GM21576 (cell line): ENCODE results near the gene NPAS2.

Source experiments
- ATAC-seq: cut with Tn5 transposase; IDR thresholded peaks from one replicate; pipeline ENCODE4 v1.9.1; 2021; ENCODE audit warnings: mild to moderate bottlenecking, moderate library complexity; ENCODE audit not compliant: unreplicated experiment

The NPAS2 gene

GRCh38 chr2:100879296-100879695 is 59.4 kb downstream of the NPAS2 start:
- no peak for ATAC-seq

GRCh38 chr2:100880036-100880435 is 60.1 kb downstream of the NPAS2 start:
- ATAC-seq, result no peak

- ATAC-seq, result no peak
These were observed 60.8 kb downstream of the NPAS2 start for GRCh38 chr2:100880730-100881129.

GRCh38 chr2:100882645-100883613 is 63.0 kb downstream of the NPAS2 start:
- ATAC-seq, result no peak

GRCh38 chr2:100884145-100884621 is 64.2 kb downstream of the NPAS2 start:
- no peak for ATAC-seq

GRCh38 chr2:100886085-100886484 is 66.1 kb downstream of the NPAS2 start:
- no peak for ATAC-seq

- no peak for ATAC-seq
These were observed 67.2 kb downstream of the NPAS2 start for GRCh38 chr2:100887039-100887578.

- no peak for ATAC-seq
These were observed 68.0 kb downstream of the NPAS2 start for GRCh38 chr2:100887713-100888495.

GRCh38 chr2:100888601-100889000 is 68.7 kb downstream of the NPAS2 start:
- no peak for ATAC-seq

- ATAC-seq, result no peak
These were observed 69.3 kb downstream of the NPAS2 start for GRCh38 chr2:100889286-100889685.

- ATAC-seq, result no peak
These were observed 72.1 kb downstream of the NPAS2 start for GRCh38 chr2:100891906-100892642.

GRCh38 chr2:100893392-100894104 is 73.6 kb downstream of the NPAS2 start:
- peak; percentile 70 for ATAC-seq

GRCh38 chr2:100894105-100894795 is 74.3 kb downstream of the NPAS2 start:
- ATAC-seq, result no peak

GRCh38 chr2:100894796-100895156 is 74.8 kb downstream of the NPAS2 start:
- ATAC-seq, result no peak

GRCh38 chr2:100895402-100895801 is 75.5 kb downstream of the NPAS2 start:
- no peak for ATAC-seq

GRCh38 chr2:100895934-100896685 is 76.2 kb downstream of the NPAS2 start:
- no peak for ATAC-seq

GRCh38 chr2:100898035-100898665 is 78.2 kb downstream of the NPAS2 start:
- ATAC-seq, result no peak

GRCh38 chr2:100900156-100900795 is 80.3 kb downstream of the NPAS2 start:
- ATAC-seq, result no peak
